GM12875 (cell line): ENCODE measurements around the gene CREBBP.

ENCODE experiments used
- H3K4me3 ChIP-seq: one replicate; pipeline ENCODE4 v1.5.1; 2011; ENCODE audit warnings: low read depth, low read length, control low read depth
- CTCF ChIP-seq: IDR thresholded peaks from 2 replicates; pipeline ENCODE4 v1.5.1; 2011; ENCODE audit warnings: low read depth, mild to moderate bottlenecking, control low read depth, inconsistent platforms, low read length, moderate library complexity, borderline replicate concordance; ENCODE audit not compliant: insufficient read depth

CREBBP gene

GRCh38 chr16:3736116-3736515, 144.4 kb downstream of the CREBBP start:
- TF ChIP-seq CTCF = no peak
- H3K4me3 ChIP-seq = no peak overlapping the region

GRCh38 chr16:3735541-3735940, 145.0 kb downstream of the CREBBP start:
- no peak for TF ChIP-seq CTCF

GRCh38 chr16:3734758-3735221, 145.7 kb downstream of the CREBBP start:
- no peak for TF ChIP-seq CTCF
- no peak overlapping the region for H3K4me3 ChIP-seq

More at GRCh38 chr16:3735541-3735940, 145.0 kb downstream of the CREBBP start:
- H3K4me3 ChIP-seq = no peak overlapping the region

GRCh38 chr16:3734084-3734757, 146.3 kb downstream of the CREBBP start:
- TF ChIP-seq CTCF = no peak
- no peak overlapping the region for H3K4me3 ChIP-seq

GRCh38 chr16:3732171-3732570, 148.3 kb downstream of the CREBBP start:
- H3K4me3 ChIP-seq = no peak overlapping the region
- no peak for TF ChIP-seq CTCF

- no peak overlapping the region for H3K4me3 ChIP-seq
- TF ChIP-seq CTCF = no peak
Measured at GRCh38 chr16:3731126-3731935, 149.2 kb downstream of the CREBBP start.
